Psoas muscle (tissue), 8 donors: ENCODE data around the gene ZNF831. TPM values are rescaled to one million over a fixed set of nuclear protein-coding genes. Genes with fewer than 3 reads are reported as not detected.

Experiments
- ATAC-seq, 4 donors: fragments of 200-7000 bp; cut with Tn5 transposase; one replicate each; pipeline ENCODE4 v1.9.1; 2020; ENCODE audit warnings: moderate library complexity in 3 of 4, mild to moderate bottlenecking in 2 of 4
- DNase-seq, 2 donors: peaks; one replicate each; pipeline ENCODE4 v3.0.0-alpha.2; 2020
- H3K27ac ChIP-seq: fragments of 200-600 bp; one replicate; pipeline ENCODE4 v1.8.0; 2022
- H3K27me3 ChIP-seq, 3 donors: fragments of 200-600 bp in 1 of 3; one replicate each; pipeline versions ENCODE4 v1.6.1 to v1.8.0; 2013 to 2022; ENCODE audit warnings: low read length in 2 of 3, mild to moderate bottlenecking in 2 of 3, moderate library complexity in 1 of 3; ENCODE audit not compliant: insufficient read depth in 3 of 3
- H3K36me3 ChIP-seq, 2 donors: fragments of 200-600 bp in 1 of 2; one replicate each; pipeline versions ENCODE4 v1.6.1 to v1.8.0; 2013 to 2022; ENCODE audit warnings: low read depth in 1 of 2, mild to moderate bottlenecking in 1 of 2, moderate library complexity in 1 of 2; ENCODE audit not compliant: insufficient read depth in 1 of 2
- H3K4me1 ChIP-seq: fragments of 200-600 bp; one replicate; pipeline ENCODE4 v1.8.0; 2022
- H3K4me3 ChIP-seq: fragments of 200-600 bp; one replicate; pipeline ENCODE4 v1.8.0; 2022; ENCODE audit warnings: mild to moderate bottlenecking
- H3K9me3 ChIP-seq: fragments of 200-600 bp; one replicate; pipeline ENCODE4 v1.8.0; 2022
- WGBS, 3 donors: extraction: QIAGEN DNeasy Blood & Tissue Kit; methylation state at CpG; one replicate each; pipeline versions ENCODE4 v1.1.6 to v1.1.7; 2013; 5-methylcytosine and 5-hydroxymethylcytosine counted together
- intact Hi-C, 2 donors: fragments of 100-400 bp; cut with DNase I; formaldehyde crosslinking; loops; one replicate each; pipeline versions ENCODE4 v1.11.0 to v1.14.2; 2022
- polyA plus RNA-seq, 3 donors: library from polyadenylated mRNA; stranded (reverse); fragments of 200-250 nt; gene quantifications; one replicate each; pipeline ENCODE4 v1.2.3, GENCODE V29; 2013
- total RNA-seq, 4 donors: library from RNA; stranded (reverse); fragmentation: NEBNext Ultra II Directional in 2 of 4; extraction: Animal tissue kit (Norgen Biotek cat#: 25700) in 2 of 4; gene quantifications; one replicate each; pipeline versions ENCODE4 v1.2.1 to v1.2.4, GENCODE V29; 2021 to 2023
- TF ChIP-seq, protein P1 (sequence below): fragments of 200-600 bp; IDR thresholded peaks from one replicate; pipeline ENCODE4 v1.8.0; 2022; ENCODE audit warnings: antibody characterized with exemption
- donor health status: healthy with polysubstance abuse.
- donor health status: DM: no; HTN: no; CAD: no; lungs with moderate emphysema.
- donor health status: Bipolar disorder and iron deficiency.
- donor health status: healthy.
- donor health status: DM: yes; HTN: yes; CAD: no.
- donor health status: DM: no; HTN: no; CAD: no.
- donor health status: DM: no; HTN: no; CAD: no.
- donor health status: DM: yes; HTN: yes; CAD: no.

Gene ZNF831
- total and polyA plus RNA-seq, 7 donors, result 0.01 to 0.08 (median 0.03) TPM; not detected in 1

- Histone ChIP-seq H3K36me3 (no peaks in the 10 kb centered on the region), H3K27ac (no peak overlapping the region), H3K9me3 (no peaks in the 10 kb centered on the region), H3K4me3 (no peak overlapping the region), H3K27me3 (peaks cover 0 to 3% (median 0%) of the 10 kb centered on the region in 3 donors), H3K4me1 (no peaks in the 10 kb centered on the region)
- intact Hi-C loops, result no loop called here
- TF ChIP-seq, protein P1, sequence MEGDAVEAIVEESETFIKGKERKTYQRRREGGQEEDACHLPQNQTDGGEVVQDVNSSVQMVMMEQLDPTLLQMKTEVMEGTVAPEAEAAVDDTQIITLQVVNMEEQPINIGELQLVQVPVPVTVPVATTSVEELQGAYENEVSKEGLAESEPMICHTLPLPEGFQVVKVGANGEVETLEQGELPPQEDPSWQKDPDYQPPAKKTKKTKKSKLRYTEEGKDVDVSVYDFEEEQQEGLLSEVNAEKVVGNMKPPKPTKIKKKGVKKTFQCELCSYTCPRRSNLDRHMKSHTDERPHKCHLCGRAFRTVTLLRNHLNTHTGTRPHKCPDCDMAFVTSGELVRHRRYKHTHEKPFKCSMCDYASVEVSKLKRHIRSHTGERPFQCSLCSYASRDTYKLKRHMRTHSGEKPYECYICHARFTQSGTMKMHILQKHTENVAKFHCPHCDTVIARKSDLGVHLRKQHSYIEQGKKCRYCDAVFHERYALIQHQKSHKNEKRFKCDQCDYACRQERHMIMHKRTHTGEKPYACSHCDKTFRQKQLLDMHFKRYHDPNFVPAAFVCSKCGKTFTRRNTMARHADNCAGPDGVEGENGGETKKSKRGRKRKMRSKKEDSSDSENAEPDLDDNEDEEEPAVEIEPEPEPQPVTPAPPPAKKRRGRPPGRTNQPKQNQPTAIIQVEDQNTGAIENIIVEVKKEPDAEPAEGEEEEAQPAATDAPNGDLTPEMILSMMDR, result no peak
- DNase-seq, result no peak
- WGBS, 3 donors, result 67 to 78% (median 69%) methylated on average over 13 of the region's 13 CpGs
- ATAC-seq, result no peak
Measured at GRCh38 chr20:59177266-59178250, 13.9 kb downstream of the ZNF831 start.

GRCh38 chr20:59178983-59179595 is 15.5 kb downstream of the ZNF831 start:
- no peaks in the 10 kb centered on the region for H3K4me1 ChIP-seq
- intact Hi-C loops, result no loop called here
- ATAC-seq, result no peak
- H3K27me3 ChIP-seq, result peaks cover 0 to 3% (median 0%) of the 10 kb centered on the region in 3 donors
- no peak for DNase-seq
- H3K27ac ChIP-seq, result no peak overlapping the region
- no peak overlapping the region for H3K4me3 ChIP-seq
- no peaks in the 10 kb centered on the region for H3K36me3 ChIP-seq
- no peaks in the 10 kb centered on the region for H3K9me3 ChIP-seq
- TF ChIP-seq, protein P1, result no peak
- 65 to 77% (median 75%) methylated on average over 10 of the region's 10 CpGs for WGBS, 3 donors

GRCh38 chr20:59179988-59180387 is 16.4 kb downstream of the ZNF831 start:
- Histone ChIP-seq H3K36me3 (no peaks in the 10 kb centered on the region), H3K9me3 (no peaks in the 10 kb centered on the region), H3K4me1 (no peaks in the 10 kb centered on the region), H3K27me3 (peaks cover 0 to 3% (median 0%) of the 10 kb centered on the region in 3 donors), H3K4me3 (no peak overlapping the region), H3K27ac (no peak overlapping the region)
- DNase-seq, result no peak
- TF ChIP-seq, protein P1, result no peak
- 93 to 96% (median 94%) methylated on average over 5 of the region's 5 CpGs for WGBS, 3 donors
- no peak for ATAC-seq
- intact Hi-C loops, result no loop called here

DNA sequence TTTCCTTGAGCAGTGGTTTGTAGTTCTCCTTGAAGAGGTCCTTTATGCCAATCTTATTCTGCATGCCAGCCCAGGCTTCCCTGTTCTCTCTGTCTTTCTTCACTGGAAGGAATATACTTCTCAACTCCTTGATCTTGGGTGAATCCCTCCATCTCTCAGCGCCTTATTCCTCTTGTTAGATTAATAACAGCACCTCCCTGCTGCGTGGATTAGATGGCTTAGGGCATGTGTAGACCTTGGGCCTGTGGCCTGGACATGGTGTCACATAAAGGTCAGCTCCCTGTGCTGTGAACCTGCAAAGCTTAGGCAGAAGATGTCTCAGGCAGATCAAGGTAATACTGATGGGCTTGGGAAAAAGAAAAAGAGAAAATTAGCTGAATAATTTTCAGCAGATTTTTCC is 18.3 kb downstream of the ZNF831 start:
- Histone ChIP-seq H3K4me1 (no peaks in the 10 kb centered on the region), H3K9me3 (no peaks in the 10 kb centered on the region), H3K27me3 (no peaks in the 10 kb centered on the region), H3K27ac (no peak overlapping the region), H3K4me3 (no peak overlapping the region), H3K36me3 (no peaks in the 10 kb centered on the region)
- 89 to 93% (median 93%) methylated on average over 2 of the region's 2 CpGs for whole genome bisulfite sequencing, 3 donors
- no peak for DNase-seq
- TF ChIP-seq, protein P1, result no peak
- intact Hi-C loops, result no loop called here
- no peak for ATAC-seq
